GM12878 (cell line): Measurements from ENCODE around the gene SYNPO2L. TPM values are rescaled to one million over a fixed set of nuclear protein-coding genes. Genes with fewer than 3 reads are reported as not detected.

Experiments
- ATAC-seq: fragments of 200-7000 bp; cut with Tn5 transposase; 3 replicates; pipeline ENCODE4 v1.9.1; 2020; ENCODE audit warnings: mild to moderate bottlenecking, moderate library complexity
- BruUV-seq: library from RNA; stranded (reverse); fragments of 400-500 nt; replicated peaks from 2 replicates; lab custom pipeline; 2021; lab: Mats Ljungman, UMichigan
- CTCF ChIA-PET: fragments of 300-600 bp; sonication (Branson Sonifier 250); formaldehyde crosslinking; extraction: SDS; loops from one replicate; lab custom pipeline; 2021; ENCODE audit warnings: inconsistent platforms; lab: Yijun Ruan, JAX
- POLR2A ChIA-PET: fragments of 350-600 bp; formaldehyde crosslinking; extraction: SDS; loops from one replicate; lab custom pipeline; 2021; ENCODE audit warnings: inconsistent platforms; lab: Charles Lee
- RAD21 ChIA-PET: fragments of 300-600 bp; sonication (Branson Sonifier 250); formaldehyde crosslinking; loops from one replicate; lab custom pipeline; 2023; ENCODE audit warnings: antibody characterized with exemption; ENCODE audit not compliant: unreplicated experiment; lab: Charles Lee
- SMC1A ChIA-PET: fragments of 300-600 bp; sonication (Branson Sonifier 250); formaldehyde crosslinking; loops from one replicate; lab custom pipeline; 2023; ENCODE audit not compliant: unreplicated experiment, uncharacterized antibody; lab: Charles Lee
- DNase-seq: peaks from one replicate; pipeline ENCODE4 v3.0.0-alpha.2; 2011; ENCODE audit warnings: low read depth, low spot score
- FAIRE-seq: peaks from 3 replicates; lab custom pipeline; 2011; peaks lifted over from hg19 to GRCh38; lab: Jason Lieb, UNC
- H2AFZ ChIP-seq: 2 replicates; pipeline ENCODE4 v1.6.0; 2011; ENCODE audit warnings: low read depth, low read length, control low read depth; ENCODE audit not compliant: control insufficient read depth
- H3K27ac ChIP-seq: 2 replicates; pipeline ENCODE4 v1.5.1; 2011; ENCODE audit warnings: control low read depth; ENCODE audit not compliant: control insufficient read depth, insufficient read depth
- H3K27me3 ChIP-seq, 2 experiments: replicated peaks in 1 of 2; 2 replicates each; pipeline versions ENCODE4 v1.6.0 to v1.6.1; 2011; ENCODE audit warnings: low read length in 1 of 2; ENCODE audit not compliant: control insufficient read depth in 2 of 2, insufficient read depth in 2 of 2
- H3K36me3 ChIP-seq, 2 experiments: 2 replicates each; pipeline ENCODE4 v1.5.1; 2011; ENCODE audit warnings: low read length in 1 of 2; ENCODE audit not compliant: control insufficient read depth in 2 of 2, insufficient read depth in 2 of 2
- H3K4me1 ChIP-seq: 2 replicates; pipeline ENCODE4 v1.6.1; 2011; ENCODE audit warnings: mild to moderate bottlenecking, low read length, moderate library complexity, mixed read lengths; ENCODE audit not compliant: control insufficient read depth, insufficient read depth
- H3K4me2 ChIP-seq: 2 replicates; pipeline ENCODE4 v1.6.0; 2011; ENCODE audit warnings: control low read depth; ENCODE audit not compliant: control insufficient read depth, insufficient read depth
- H3K4me3 ChIP-seq: fragments of 200-600 bp; sonication (generic); 2 replicates; pipeline ENCODE4 v1.5.1; 2016
- H3K79me2 ChIP-seq: 2 replicates; pipeline ENCODE4 v1.6.0; 2011; ENCODE audit warnings: low read length; ENCODE audit not compliant: control insufficient read depth, insufficient read depth
- H3K9ac ChIP-seq: 2 replicates; pipeline ENCODE4 v1.8.0; 2011; ENCODE audit warnings: low read length, control low read depth, mixed read lengths; ENCODE audit not compliant: control insufficient read depth, insufficient read depth
- H3K9me3 ChIP-seq: replicated peaks from 3 replicates; pipeline ENCODE4 v1.5.1; 2011; ENCODE audit warnings: mild to moderate bottlenecking, low read length; ENCODE audit not compliant: control insufficient read depth, insufficient read depth
- H4K20me1 ChIP-seq: 2 replicates; pipeline ENCODE4 v1.6.0; 2011; ENCODE audit not compliant: control insufficient read depth, insufficient read depth
- BMI1 ChIP-seq: fragments of 450-650 bp; IDR thresholded peaks from 2 replicates; pipeline ENCODE4 v1.6.1; 2016; ENCODE audit warnings: mild to moderate bottlenecking, moderate library complexity, borderline replicate concordance
- ESRRA ChIP-seq: IDR thresholded peaks from 2 replicates; pipeline ENCODE4 v1.6.1; 2012; ENCODE audit warnings: mild to moderate bottlenecking, low read length, improper control_type of control experiment
- ETV6 ChIP-seq, 2 experiments: fragments of 450-650 bp in 1 of 2; IDR thresholded peaks in 1 of 2; conservative IDR thresholded peaks in 1 of 2; 2 replicates each; pipeline ENCODE4 v1.6.1; 2014; ENCODE audit warnings: antibody characterized with exemption in 1 of 2, borderline replicate concordance in 1 of 2, low read depth in 1 of 2, mild to moderate bottlenecking in 1 of 2, moderate library complexity in 1 of 2
- IKZF2 ChIP-seq, 2 experiments: fragments of 450-650 bp; IDR thresholded peaks; 2 replicates each; pipeline ENCODE4 v1.6.1; 2017; ENCODE audit warnings: mild to moderate bottlenecking in 2 of 2, moderate library complexity in 2 of 2
- MEF2A ChIP-seq: IDR thresholded peaks from 2 replicates; pipeline ENCODE4 v1.6.1; 2011; ENCODE audit warnings: low read depth, mild to moderate bottlenecking, low read length, moderate library complexity; ENCODE audit not compliant: insufficient read depth
- MTA3 ChIP-seq: IDR thresholded peaks from 2 replicates; pipeline ENCODE4 v1.6.1; 2012; ENCODE audit warnings: low read length, inconsistent platforms, borderline replicate concordance
- RBBP5 ChIP-seq: fragments of 200-600 bp; sonication (generic); conservative IDR thresholded peaks from 2 replicates; pipeline ENCODE4 v1.6.1; 2016
- RUNX3 ChIP-seq: IDR thresholded peaks from 2 replicates; pipeline ENCODE4 v1.6.1; 2012; ENCODE audit warnings: low read length, inconsistent platforms
- SMAD5 ChIP-seq: IDR thresholded peaks from 2 replicates; pipeline ENCODE4 v1.6.1; 2016; ENCODE audit warnings: antibody characterized with exemption, low read depth
- TCF7 ChIP-seq: IDR thresholded peaks from 2 replicates; pipeline ENCODE4 v1.6.1; 2014; ENCODE audit warnings: antibody characterized with exemption, borderline replicate concordance
- ZNF217 ChIP-seq: fragments of 450-650 bp; IDR thresholded peaks from 2 replicates; pipeline ENCODE4 v1.6.1; 2017; ENCODE audit warnings: antibody characterized with exemption, mild to moderate bottlenecking
- WGBS: methylation state at CpG from one replicate; pipeline ENCODE4 v1.1.6; 2016; ENCODE audit warnings: low lambda C conversion rate; ENCODE audit not compliant: insufficient replicate concordance, insufficient coverage; ENCODE audit errors: missing lambda C conversion rate; 5-methylcytosine and 5-hydroxymethylcytosine counted together
- in situ Hi-C: fragments of 300-500 bp; cut with MboI; formaldehyde crosslinking; loops from 9 replicates; pipeline ENCODE4 v1.14.3; 2018; ENCODE audit warnings: mixed read lengths
- intact Hi-C: fragments of 100-400 bp; cut with micrococcal nuclease; formaldehyde crosslinking; loops from one replicate; pipeline ENCODE4 v1.14.2; 2022; ENCODE audit not compliant: unreplicated experiment
- polyA plus RNA-seq, 11 experiments: library from polyadenylated mRNA; depleted of rRNA in 4 of 11; unstranded in 6 of 11; stranded (reverse) in 5 of 11; fragments of >200 nt; fragmentation: Nextera tagmentation in 4 of 11; fragmentation: Illumina TruSeq in 1 of 11; extraction: Ambion mirVana in 4 of 11; extraction: Trizol in 1 of 11; gene quantifications; 1 replicate in 1 of 11; 2 replicates in 10 of 11; pipeline versions ENCODE4 v1.2.1 to v1.2.3, GENCODE V29; 2011 to 2016; ENCODE audit warnings: inconsistent platforms in 2 of 11, missing spikeins in 2 of 11, low read depth in 1 of 11
- total RNA-seq, 4 experiments: library from RNA; depleted of rRNA in 3 of 4; stranded (reverse); fragments of >200 nt in 3 of 4; fragmentation: Illumina TruSeq in 1 of 4; extraction: Trizol in 1 of 4; gene quantifications; 2 replicates each; pipeline versions ENCODE4 v1.2.1 to v1.2.3, GENCODE V29; 2013 to 2021
- TF ChIP-seq, protein P1 (sequence below): fragments of 450-650 bp; IDR thresholded peaks from 2 replicates; pipeline ENCODE4 v1.6.1; 2016; ENCODE audit warnings: mild to moderate bottlenecking
- TF ChIP-seq, protein P2 (sequence below): fragments of 450-650 bp; formaldehyde crosslinking; IDR thresholded peaks from 2 replicates; pipeline ENCODE4 v1.5.0; 2022; ENCODE audit warnings: mild to moderate bottlenecking, missing genetic modification characterization
- TF ChIP-seq, protein P3 (sequence below): fragments of 450-650 bp; formaldehyde crosslinking; IDR thresholded peaks from 2 replicates; pipeline ENCODE4 v1.4.0; 2022; ENCODE audit warnings: mild to moderate bottlenecking, moderate library complexity

Gene SYNPO2L
- total and polyA plus RNA-seq, 10 of the 15 experiments (the other 5 are each of a cell fraction or from before 2014, with no cell fraction given), result 0.01 to 2.3 (median 0.59) TPM

DNA sequence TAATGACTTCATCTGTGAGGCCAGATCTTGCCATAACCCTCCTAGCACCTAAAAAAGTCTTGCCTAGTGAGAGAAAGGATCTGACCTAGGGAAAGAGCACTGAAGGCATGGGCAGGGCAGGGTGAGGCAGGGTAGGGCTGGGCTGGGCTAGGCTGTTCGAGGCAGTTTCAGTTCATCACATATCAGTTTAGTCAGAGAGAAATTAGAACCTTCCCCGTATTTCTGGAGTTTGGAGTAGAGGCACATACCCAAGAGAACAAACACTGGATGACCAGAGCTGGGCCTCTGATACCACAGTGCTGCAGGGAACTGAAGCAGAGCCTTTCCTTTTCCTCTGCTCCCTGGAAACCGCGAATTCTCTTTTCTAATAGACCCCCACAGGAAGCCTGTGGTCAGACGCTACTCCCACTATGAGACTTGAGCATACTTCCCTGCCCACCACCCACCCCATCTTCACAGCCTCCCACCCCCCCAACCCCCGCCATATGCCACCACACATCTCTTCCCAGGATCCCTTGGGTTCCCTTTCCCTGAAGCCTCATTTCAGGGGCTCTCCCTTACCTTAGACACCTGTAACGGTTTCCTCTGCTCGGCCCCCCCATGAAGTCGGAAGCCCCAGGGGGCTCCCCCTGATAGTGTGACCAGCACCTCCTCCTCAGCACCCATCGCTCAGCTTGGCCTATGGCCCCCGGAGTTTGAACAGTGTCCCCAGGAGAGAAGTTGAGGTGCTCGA is 406 bp downstream of the SYNPO2L start:
- WGBS, result 2% methylated on average over 11 of the region's 12 CpGs
- Histone ChIP-seq H3K36me3 (no peaks in the 10 kb centered on the region), H2AFZ (peak overlapping the region; percentile 60), H3K27me3 (no peaks in the 10 kb centered on the region), H3K27ac (peak overlapping the region; percentile 50; the same call in 1 of the 2 replicates), H3K4me1 (peaks cover 23% of the 10 kb centered on the region), H3K4me2 (peak overlapping the region; percentile 59), H3K9ac (no peak overlapping the region; the same call in 1 of the 2 replicates), H4K20me1 (no peaks in the 10 kb centered on the region), H3K79me2 (no peaks in the 10 kb centered on the region), H3K4me3 (peak overlapping the region; percentile 32; the same call in 1 of the 2 replicates), H3K9me3 (no peaks in the 10 kb centered on the region)
- CTCF ChIA-PET, result interaction anchor here (0.9 to 2.9 kb wide), 4 partner anchors 12 to 224 kb away, joined by 3 to 14 read pairs (median 7); no protein-coding TSS in a partner anchor
- DNase-seq, result no peak
- POLR2A ChIA-PET, result no interaction called here
- intact Hi-C loops, result loop anchor here (10.0 kb wide), 1 partner anchor 129 kb away; the partner anchor contains the start of genes CHCHD1 and ZSWIM8
- SMC1A ChIA-PET, result interaction anchor here (1.4 to 2.2 kb wide), 2 partner anchors 11 to 12 kb away, joined by 3 to 12 read pairs; no protein-coding TSS in a partner anchor
- FAIRE-seq, result no peak
- RAD21 ChIA-PET, result interaction anchor here (1.4 to 3.2 kb wide), 2 partner anchors 11 to 88 kb away, joined by 3 to 12 read pairs; no protein-coding TSS in a partner anchor
- in situ Hi-C loops, result no loop called here
- ATAC-seq, result peak; percentile 57
- no TSS peak for BruUV-seq
- TF ChIP-seq MEF2A (0 out of 2 replicates have a peak, but pooled peaks have one; percentile 22), RBBP5 (no peak), TCF7 (no peak), IKZF2 (IDR thresholded peaks at IDR 0.05) (0 out of 4 replicates have a peak, but pooled peaks of 1 of the 2 experiments have one; percentile 36), MTA3 (0 out of 2 replicates have a peak, but pooled peaks have one; percentile 47), ETV6 (conservative IDR thresholded peaks at IDR 0.05 in 1 of 2, IDR thresholded peaks at IDR 0.05 in 1 of 2; ENCODE audit: borderline replicate concordance in 1 of 2, low read depth in 1 of 2) (peak in 1 of 2 experiments; percentile 55; a peak in 2 of 4 replicates), ESRRA (no peak), SMAD5 (0 out of 2 replicates have a peak, but pooled peaks have one; percentile 35), RUNX3 (peak; percentile 96), ZNF217 (no peak), BMI1 (no peak)
- TF ChIP-seq, protein P1, sequence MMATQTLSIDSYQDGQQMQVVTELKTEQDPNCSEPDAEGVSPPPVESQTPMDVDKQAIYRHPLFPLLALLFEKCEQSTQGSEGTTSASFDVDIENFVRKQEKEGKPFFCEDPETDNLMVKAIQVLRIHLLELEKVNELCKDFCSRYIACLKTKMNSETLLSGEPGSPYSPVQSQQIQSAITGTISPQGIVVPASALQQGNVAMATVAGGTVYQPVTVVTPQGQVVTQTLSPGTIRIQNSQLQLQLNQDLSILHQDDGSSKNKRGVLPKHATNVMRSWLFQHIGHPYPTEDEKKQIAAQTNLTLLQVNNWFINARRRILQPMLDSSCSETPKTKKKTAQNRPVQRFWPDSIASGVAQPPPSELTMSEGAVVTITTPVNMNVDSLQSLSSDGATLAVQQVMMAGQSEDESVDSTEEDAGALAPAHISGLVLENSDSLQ, result no peak
- TF ChIP-seq, protein P2, sequence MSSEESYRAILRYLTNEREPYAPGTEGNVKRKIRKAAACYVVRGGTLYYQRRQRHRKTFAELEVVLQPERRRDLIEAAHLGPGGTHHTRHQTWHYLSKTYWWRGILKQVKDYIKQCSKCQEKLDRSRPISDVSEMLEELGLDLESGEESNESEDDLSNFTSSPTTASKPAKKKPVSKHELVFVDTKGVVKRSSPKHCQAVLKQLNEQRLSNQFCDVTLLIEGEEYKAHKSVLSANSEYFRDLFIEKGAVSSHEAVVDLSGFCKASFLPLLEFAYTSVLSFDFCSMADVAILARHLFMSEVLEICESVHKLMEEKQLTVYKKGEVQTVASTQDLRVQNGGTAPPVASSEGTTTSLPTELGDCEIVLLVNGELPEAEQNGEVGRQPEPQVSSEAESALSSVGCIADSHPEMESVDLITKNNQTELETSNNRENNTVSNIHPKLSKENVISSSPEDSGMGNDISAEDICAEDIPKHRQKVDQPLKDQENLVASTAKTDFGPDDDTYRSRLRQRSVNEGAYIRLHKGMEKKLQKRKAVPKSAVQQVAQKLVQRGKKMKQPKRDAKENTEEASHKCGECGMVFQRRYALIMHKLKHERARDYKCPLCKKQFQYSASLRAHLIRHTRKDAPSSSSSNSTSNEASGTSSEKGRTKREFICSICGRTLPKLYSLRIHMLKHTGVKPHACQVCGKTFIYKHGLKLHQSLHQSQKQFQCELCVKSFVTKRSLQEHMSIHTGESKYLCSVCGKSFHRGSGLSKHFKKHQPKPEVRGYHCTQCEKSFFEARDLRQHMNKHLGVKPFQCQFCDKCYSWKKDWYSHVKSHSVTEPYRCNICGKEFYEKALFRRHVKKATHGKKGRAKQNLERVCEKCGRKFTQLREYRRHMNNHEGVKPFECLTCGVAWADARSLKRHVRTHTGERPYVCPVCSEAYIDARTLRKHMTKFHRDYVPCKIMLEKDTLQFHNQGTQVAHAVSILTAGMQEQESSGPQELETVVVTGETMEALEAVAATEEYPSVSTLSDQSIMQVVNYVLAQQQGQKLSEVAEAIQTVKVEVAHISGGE (CRISPR knock-in tag), result no peak
- TF ChIP-seq, protein P3, sequence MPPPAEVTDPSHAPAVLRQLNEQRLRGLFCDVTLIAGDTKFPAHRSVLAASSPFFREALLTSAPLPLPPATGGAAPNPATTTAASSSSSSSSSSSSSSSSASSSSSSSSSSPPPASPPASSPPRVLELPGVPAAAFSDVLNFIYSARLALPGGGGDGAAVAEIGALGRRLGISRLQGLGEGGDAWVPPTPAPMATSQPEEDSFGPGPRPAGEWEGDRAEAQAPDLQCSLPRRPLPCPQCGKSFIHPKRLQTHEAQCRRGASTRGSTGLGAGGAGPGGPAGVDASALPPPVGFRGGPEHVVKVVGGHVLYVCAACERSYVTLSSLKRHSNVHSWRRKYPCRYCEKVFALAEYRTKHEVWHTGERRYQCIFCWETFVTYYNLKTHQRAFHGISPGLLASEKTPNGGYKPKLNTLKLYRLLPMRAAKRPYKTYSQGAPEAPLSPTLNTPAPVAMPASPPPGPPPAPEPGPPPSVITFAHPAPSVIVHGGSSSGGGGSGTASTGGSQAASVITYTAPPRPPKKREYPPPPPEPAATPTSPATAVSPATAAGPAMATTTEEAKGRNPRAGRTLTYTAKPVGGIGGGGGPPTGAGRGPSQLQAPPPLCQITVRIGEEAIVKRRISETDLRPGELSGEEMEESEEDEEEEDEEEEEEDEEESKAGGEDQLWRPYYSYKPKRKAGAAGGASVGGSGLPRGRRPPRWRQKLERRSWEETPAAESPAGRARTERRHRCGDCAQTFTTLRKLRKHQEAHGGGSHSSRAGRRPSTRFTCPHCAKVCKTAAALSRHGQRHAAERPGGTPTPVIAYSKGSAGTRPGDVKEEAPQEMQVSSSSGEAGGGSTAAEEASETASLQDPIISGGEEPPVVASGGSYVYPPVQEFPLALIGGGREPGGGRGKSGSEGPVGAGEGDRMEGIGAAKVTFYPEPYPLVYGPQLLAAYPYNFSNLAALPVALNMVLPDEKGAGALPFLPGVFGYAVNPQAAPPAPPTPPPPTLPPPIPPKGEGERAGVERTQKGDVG (CRISPR knock-in tag), result no peak
